Erythroblast (primary cell): Measurements from ENCODE around the gene DNAJC3.

Experiments
- DNase-seq, 2 experiments: peaks; one replicate each; lab custom pipeline; 2025; lab: John Stamatoyannopoulos, UW
- GATA1 ChIP-seq: IDR thresholded peaks from 2 replicates; pipeline ENCODE4 v1.6.1; 2011; ENCODE audit warnings: low read depth, mild to moderate bottlenecking, control low read depth, low read length, moderate library complexity
- POLR2A ChIP-seq: IDR thresholded peaks from 2 replicates; pipeline ENCODE4 v1.6.1; 2011; ENCODE audit warnings: mild to moderate bottlenecking, low read length

The DNAJC3 gene, protein sequence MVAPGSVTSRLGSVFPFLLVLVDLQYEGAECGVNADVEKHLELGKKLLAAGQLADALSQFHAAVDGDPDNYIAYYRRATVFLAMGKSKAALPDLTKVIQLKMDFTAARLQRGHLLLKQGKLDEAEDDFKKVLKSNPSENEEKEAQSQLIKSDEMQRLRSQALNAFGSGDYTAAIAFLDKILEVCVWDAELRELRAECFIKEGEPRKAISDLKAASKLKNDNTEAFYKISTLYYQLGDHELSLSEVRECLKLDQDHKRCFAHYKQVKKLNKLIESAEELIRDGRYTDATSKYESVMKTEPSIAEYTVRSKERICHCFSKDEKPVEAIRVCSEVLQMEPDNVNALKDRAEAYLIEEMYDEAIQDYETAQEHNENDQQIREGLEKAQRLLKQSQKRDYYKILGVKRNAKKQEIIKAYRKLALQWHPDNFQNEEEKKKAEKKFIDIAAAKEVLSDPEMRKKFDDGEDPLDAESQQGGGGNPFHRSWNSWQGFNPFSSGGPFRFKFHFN

DNA sequence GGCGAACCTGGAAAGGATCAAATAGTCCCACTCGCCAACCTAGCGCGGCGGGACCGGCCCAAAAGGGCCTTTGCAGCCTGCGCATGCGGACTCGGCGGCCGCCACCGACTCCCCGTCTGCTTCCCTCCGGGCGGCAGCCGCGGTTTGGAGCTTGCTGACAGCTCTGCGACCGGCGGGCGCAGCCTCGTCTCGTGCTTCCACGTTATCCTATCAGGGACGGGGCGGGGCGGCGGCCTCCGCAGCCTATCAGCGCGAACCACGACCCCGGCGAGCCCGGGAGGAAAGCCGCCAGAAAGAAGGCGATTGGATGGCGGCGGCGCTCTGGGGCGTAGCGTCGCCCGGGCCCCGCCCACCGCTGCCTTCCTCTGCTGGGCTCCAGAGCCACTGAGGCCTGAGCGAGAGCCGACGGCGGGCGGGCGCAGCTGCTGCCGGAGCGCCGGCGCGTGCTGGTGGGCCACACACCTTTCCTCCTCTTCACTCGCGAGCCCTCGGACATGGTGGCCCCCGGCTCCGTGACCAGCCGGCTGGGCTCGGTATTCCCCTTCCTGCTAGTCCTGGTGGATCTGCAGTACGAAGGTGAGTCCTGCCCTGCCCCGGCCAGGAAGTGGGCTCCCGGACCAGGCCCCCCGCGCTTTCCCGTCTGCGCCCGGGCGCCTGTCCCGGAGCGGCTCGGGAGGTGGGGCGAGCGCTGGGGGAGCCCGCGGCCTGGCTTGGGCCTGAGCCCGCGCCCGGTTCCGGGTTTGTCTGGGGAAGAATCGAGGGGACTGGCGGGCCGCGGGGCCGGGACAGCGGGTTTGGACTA lies at the start of gene DNAJC3:
TSS of gene DNAJC3 (plus strand) at position 378 of the 802 bp plus-strand sequence. CDS start at position 495, 117 bp downstream.
- no peak for TF ChIP-seq GATA1
- TF ChIP-seq POLR2A: peak; percentile 97
- peak; percentile 98 to 99 for DNase-seq

DNA sequence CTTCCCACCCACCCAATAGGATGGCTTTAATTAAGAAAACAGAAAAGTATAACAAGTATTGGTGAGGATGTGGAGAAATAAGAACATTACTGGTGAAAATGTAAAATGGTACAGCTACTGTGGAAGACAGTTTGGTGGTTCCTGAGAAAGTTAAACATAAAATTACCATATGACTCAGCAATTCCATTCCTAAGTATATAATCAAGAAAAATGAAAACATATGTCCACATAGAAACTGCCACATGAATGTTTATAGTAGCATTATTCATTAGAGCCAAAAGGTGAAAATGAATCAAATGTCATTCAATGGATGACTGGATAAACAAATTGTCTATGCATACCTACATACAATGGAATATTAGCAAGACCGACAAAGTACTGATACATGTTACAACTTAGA lies 49.3 kb upstream of the DNAJC3 start:
- TF ChIP-seq GATA1: no peak
- no peak for TF ChIP-seq POLR2A
- DNase-seq: no peak

DNA sequence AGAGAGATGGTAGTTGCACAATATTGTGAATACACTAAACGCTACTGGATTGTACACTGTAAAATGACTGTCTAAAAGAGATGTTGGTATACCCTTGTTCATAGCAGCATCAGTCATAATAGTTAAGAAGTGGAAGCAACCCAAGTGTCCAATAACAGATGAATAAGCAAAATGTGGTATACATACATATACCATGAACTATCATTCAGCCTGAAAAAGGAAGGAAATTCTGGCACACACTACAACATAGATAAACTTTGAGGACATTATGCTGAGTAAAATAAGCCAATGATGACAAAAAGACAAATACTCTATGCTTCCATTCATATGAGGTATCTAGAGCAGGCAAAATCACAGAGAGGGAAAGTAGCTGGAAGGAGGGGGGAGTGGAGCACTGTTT lies 48.5 kb upstream of the DNAJC3 start:
- no peak for DNase-seq
- TF ChIP-seq GATA1 (no peak), POLR2A (no peak)

DNA sequence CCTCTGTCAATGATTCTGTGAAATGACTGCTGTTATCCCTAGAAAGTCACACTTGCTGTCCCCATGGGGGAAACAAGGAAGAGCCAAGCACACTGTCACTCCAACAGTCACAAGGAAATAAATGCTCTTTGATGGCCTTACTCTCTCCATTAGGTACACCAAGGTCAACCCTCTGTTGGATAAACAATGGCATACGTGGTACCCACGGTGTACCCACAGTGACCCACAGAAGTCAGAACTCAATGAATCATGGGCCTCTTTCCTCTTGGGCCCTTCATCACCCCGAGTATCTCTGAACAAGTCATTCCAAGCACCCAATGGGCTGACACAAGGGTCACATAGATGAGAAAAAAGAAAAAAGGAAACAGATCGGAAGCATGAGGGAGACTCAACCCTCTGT lies 47.9 kb upstream of the DNAJC3 start:
- no peak for TF ChIP-seq GATA1
- TF ChIP-seq POLR2A: no peak
- no peak for DNase-seq

DNA sequence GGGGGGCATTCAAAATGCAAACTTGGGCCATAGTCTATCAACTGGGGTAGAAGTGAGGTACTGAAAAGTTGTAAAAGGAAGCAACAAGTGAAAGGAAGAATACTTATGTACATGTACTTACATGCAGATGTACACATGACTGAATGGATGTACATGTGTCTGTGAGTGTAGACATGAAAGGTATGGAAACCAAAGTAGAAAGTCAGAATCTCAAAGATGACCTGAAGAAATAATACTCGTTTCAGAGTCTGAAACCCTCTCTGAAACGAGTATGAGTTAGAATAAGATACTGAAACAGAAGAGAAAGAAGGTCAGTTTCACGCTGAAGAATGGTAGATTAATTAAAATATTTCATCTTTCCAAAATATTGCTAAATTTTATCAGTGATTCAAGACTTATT lies 46.3 kb upstream of the DNAJC3 start:
- TF ChIP-seq GATA1: no peak
- no peak for TF ChIP-seq POLR2A
- no peak for DNase-seq

DNA sequence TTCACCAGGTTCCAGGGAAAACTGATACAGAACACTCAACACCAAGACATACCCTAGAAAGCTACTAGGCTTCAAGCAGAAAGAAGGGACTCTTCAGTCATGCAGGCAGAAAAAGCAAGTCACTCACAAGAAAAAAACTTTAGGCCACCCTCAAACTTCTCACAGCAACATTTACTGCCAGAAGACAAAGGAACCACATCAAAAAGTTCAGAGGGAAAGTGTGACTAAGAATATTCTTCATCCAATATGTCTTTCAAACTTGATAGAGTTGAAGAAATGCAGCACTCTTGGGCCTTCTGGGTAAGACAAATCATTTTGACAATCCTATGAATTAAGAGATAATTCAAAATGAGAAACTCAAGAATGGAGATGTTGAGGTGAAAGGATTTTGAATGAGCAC lies 40.1 kb upstream of the DNAJC3 start:
- TF ChIP-seq GATA1: no peak
- TF ChIP-seq POLR2A: no peak
- DNase-seq: no peak

DNA sequence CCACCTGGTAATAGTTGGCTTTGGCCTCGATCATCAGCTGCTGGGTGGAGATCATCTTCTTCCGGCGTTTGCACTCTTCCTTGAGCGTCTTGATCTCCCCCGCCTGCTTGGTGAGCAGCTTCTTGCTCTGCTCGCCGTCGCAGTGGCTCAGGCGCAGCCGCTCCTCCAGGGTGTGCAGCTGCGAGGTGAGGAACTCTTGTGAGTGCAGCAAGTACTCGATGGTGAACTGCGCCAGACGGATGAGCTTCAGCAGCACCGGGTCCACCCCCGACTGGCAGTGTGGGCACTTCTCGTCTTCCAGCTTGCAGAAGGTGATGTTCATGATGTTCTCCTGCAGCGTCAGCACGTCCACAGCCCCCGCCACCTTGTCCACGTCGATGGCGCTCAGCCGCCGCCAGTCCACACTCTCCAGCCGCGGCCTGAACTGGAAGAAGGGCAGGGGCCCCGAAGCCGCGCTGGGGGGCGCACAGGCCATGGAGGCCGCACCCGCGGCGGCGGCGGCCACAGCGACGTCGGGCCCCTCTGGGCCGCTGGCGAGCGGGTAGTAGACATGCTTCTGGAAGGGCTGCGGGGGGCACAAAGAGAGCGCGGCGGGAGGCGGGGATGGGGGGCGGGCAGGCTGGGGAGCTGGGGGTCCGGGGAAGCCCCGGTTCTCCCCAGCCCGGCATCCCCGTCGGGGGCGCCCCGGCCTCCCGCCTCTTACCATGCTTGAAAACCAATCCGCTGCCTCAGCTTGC lies 35.5 kb upstream of the DNAJC3 start:
- DNase-seq: no peak
- TF ChIP-seq POLR2A: no peak
- TF ChIP-seq GATA1: no peak

DNA sequence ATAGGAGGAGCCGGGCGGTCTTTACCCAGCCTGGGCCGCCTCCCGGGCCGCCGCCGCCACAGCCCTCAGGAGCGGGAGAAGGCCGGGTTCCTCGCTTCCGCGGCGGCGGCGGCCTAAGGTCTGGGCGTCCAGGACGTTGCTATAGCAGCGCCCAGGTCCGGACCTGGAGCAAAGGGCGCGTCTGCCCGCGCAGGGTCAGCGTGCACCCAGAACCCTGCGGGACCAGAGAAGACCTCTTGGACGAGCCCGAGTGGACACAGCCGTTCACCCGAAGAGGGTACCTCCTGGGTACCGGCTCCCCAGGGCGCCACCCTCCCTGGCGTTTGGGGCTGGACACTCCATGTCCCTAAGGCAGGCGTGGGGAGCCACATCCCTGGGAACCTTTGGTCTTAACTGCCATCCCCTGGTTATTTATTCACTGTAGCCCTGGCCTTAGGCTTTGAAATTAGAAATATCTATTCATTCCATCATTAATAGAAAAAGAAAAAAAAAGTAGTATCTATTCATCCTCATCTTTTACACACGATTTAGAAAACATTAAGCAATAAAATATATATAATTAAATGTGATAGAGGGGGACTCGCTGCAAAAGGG lies 34.8 kb upstream of the DNAJC3 start:
- TF ChIP-seq GATA1 (no peak), POLR2A (no peak)
- DNase-seq: peak in 1 of 2 experiments; percentile 12

DNA sequence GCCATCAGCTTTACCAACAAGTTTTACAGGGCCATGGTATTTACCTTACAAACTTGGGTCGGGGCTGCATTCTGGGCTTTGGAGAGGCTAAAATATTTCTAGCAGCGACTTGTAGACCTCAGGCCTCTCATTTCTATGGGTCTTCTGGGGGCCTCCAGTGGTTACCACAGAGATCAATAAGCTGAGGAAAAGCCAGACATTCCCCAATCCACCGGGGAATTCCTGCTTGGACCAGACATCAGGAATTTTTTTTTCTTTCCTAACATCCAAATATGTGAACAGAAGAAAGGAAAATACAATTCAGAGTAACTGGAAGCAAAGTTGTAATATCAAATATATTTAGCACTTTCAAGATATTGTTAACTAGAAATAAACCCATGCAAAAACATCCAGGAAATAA lies 33.9 kb upstream of the DNAJC3 start:
- no peak for TF ChIP-seq POLR2A
- no peak for TF ChIP-seq GATA1
- DNase-seq: no peak

DNA sequence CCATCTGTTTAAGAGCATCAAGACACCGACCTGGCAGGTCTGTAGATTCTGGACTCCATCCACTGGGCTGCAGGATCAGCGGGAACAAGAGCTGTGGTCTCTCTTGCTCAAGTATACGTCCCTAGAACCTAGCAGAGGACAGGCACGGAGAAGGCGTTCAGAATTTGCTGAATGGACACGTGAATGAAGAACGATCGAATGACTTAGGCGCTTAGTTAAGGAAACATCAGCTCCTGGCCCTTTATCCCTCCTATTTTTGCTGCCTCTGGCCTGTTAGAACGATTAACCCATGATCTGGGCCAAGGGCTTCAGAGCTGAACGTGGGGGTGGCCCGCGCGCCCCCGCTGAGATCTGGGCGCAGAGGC lies 33.4 kb upstream of the DNAJC3 start:
- no peak for DNase-seq
- no peak for TF ChIP-seq POLR2A
- TF ChIP-seq GATA1: no peak

DNA sequence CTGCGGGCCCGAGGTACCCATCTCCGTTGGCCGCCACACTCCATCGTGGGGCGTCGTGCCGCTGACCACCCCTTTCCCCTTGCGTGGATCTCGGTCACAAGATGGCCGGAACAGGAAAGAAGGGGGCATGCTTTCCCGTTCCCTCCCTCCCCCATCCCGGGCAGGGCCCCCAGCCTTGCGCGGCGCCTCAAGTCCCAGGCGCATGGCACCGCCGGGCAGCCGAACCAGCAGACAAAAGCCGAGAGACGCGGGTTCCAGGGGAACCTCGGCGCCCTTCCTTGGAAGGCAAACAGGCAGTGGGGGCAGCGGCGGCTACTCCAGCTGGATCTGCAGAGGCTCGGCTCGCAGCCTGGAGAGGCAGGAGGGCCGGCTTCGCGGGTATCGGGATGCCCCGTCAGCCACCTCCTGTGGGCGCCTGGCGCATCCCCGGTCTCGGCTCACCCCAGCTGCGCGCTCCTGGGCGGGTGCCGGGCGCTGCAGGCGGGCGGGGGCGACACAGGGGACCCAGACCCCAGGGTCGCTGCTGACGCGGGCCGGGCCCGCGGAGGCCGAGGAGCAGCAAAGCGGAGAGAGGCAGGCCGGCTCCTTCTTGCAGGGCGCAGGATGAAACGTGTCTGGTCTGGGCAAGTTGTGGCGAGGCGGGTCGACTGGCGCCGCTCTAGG lies 32.9 kb upstream of the DNAJC3 start:
- TF ChIP-seq POLR2A (no peak), GATA1 (no peak)
- DNase-seq: peak in 1 of 2 experiments; percentile 17

DNA sequence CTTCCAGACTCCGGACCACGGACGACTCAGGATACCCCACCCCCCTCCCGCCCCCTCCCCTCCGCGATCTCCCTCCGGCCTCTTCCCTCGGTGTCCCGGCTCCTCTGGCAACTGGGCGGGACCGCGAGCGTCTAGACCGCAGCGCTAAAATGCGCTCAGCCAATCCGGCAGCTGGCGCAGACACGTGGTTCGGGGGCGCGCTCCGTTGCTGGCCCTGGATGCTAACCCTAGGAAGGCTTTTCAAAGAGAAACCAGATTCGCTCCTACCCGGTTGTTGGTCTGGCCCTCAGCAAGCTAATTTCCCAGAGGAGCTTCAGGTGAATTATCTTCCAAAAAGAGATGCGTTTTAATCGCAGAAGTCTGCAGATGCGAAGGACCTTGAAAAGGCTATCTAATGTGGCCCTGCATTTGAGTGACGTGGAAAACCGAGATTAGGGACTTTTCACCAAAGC lies 32.3 kb upstream of the DNAJC3 start, which contains the start of gene DZIP1:
TSS of gene DZIP1 (minus strand) at position 106 of the 452 bp plus-strand sequence. CDS start 2,677 bp downstream, outside the sequence.
- peak; percentile 10 to 11 for DNase-seq
- TF ChIP-seq POLR2A: no peak
- TF ChIP-seq GATA1: no peak

DNA sequence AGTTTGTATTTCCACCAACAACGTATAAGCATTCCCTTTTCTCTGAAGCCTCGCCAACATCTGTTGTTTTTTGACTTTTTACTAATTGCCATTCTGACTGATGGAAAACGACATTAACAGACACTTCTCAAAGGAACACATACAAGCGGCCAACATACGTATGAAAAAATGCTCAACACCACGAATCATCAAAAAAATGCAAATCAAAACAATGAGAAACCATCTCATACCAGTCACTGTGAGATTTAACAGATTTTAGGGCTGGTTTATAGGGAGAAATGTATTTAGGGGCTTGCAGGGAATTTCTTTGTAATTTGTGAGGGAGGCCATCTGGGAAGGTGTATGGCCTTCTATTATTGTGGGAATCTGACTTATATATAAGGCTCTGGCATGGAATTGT lies 29.6 kb upstream of the DNAJC3 start:
- DNase-seq: no peak
- no peak for TF ChIP-seq GATA1
- TF ChIP-seq POLR2A: no peak
